Peyer's patch (tissue), 4 donors: ENCODE data around the gene PICK1. TPM values are rescaled to one million over a fixed set of nuclear protein-coding genes. Genes with fewer than 3 reads are reported as not detected.
"Not testable (repeated sequence)": the region's sequence is repeated elsewhere in the genome, so short reads cannot be mapped to it uniquely, and the experiment has no call there.

Experiments
- DNase-seq, 3 donors: peaks; one replicate each; pipeline ENCODE4 v3.0.0-alpha.2; 2017 to 2019
- H3K27ac ChIP-seq, 4 donors: fragments of 200-600 bp; sonication (generic); one replicate each; pipeline ENCODE4 v1.5.1; 2016 to 2019
- H3K27me3 ChIP-seq, 2 donors: fragments of 200-600 bp; sonication (generic); one replicate each; pipeline ENCODE4 v1.5.1; 2019
- H3K36me3 ChIP-seq, 3 donors: fragments of 200-600 bp; sonication (generic); one replicate each; pipeline ENCODE4 v1.5.1; 2016 to 2019
- H3K4me1 ChIP-seq, 4 donors: fragments of 200-600 bp; sonication (generic); one replicate each; pipeline ENCODE4 v1.5.1; 2016 to 2019
- H3K4me3 ChIP-seq, 4 donors: fragments of 200-600 bp; sonication (generic); 1 replicate in 3 of 4; 2 replicates in 1 of 4; pipeline ENCODE4 v1.5.1; 2016 to 2019; ENCODE audit warnings: mild to moderate bottlenecking in 1 of 4
- H3K9me3 ChIP-seq, 4 donors: fragments of 200-600 bp; sonication (generic); one replicate each; pipeline ENCODE4 v1.5.1; 2016 to 2019; ENCODE audit warnings: mild to moderate bottlenecking in 1 of 4
- POLR2A ChIP-seq, 2 donors: fragments of 450-650 bp; IDR thresholded peaks; one replicate each; pipeline ENCODE4 v1.5.1; 2017; ENCODE audit warnings: antibody characterized with exemption in 2 of 2, mild to moderate bottlenecking in 2 of 2, moderate library complexity in 2 of 2
- total RNA-seq, 4 donors: library from RNA; depleted of rRNA; stranded (reverse); fragments of >200 nt; gene quantifications; one replicate each; pipeline ENCODE4 v1.1.0, GENCODE V29; 2016
- TF ChIP-seq, protein P1 (sequence below), 6 experiments: fragments of 450-650 bp in 4 of 6; fragments of 200-600 bp in 2 of 6; sonication (generic) in 1 of 6; IDR thresholded peaks; one replicate each; pipeline ENCODE4 v1.5.1; 2017 to 2019; ENCODE audit warnings: antibody characterized with exemption in 6 of 6, mild to moderate bottlenecking in 3 of 6, moderate library complexity in 1 of 6

The PICK1 gene
- total RNA-seq, 4 donors from 2014 or later, result 40.8 to 51.7 (median 46.4) TPM

DNA sequence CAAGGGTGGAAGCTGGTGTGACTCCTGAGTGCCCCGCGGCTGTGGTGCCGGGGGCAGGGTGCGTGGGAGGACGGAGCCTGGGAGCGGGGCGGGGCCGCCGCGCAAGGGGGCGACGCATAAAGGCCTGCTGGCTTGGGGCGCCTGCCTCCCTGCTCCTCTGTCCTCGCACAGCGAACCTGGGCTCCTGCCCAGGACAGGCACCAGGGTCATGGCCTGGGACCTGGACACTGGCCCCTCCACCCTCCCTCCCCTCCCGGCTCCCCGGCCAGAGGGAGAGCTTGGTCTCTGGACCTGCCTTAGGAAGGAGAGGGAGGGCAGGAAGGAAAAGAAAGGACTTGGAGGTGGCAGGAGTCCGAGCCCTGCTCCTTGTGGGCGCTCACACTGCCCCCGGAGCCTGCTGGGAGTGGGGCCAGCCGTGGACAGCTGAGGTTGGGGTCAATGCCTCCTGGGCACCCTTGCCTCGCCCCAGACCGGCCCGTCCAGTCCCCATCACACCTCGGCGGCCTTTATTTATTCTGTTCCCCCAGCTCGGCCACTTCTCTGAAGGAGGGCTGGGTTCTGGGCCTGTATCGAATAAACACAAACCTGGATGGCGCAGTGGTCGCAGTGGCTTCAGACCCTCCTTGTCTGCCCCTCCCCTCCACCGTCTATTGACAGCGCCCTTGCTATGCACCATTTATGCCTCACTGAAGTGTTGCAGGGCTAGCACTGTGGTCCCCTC, 18.1 kb downstream of the PICK1 start:
- H3K9me3 ChIP-seq, result no peaks in the 10 kb centered on the region
- H3K36me3 ChIP-seq, result peaks cover 0 to 51% (median 0%) of the 10 kb centered on the region in 3 donors
- no peak overlapping the region for H3K4me3 ChIP-seq
- TF ChIP-seq, protein P1, sequence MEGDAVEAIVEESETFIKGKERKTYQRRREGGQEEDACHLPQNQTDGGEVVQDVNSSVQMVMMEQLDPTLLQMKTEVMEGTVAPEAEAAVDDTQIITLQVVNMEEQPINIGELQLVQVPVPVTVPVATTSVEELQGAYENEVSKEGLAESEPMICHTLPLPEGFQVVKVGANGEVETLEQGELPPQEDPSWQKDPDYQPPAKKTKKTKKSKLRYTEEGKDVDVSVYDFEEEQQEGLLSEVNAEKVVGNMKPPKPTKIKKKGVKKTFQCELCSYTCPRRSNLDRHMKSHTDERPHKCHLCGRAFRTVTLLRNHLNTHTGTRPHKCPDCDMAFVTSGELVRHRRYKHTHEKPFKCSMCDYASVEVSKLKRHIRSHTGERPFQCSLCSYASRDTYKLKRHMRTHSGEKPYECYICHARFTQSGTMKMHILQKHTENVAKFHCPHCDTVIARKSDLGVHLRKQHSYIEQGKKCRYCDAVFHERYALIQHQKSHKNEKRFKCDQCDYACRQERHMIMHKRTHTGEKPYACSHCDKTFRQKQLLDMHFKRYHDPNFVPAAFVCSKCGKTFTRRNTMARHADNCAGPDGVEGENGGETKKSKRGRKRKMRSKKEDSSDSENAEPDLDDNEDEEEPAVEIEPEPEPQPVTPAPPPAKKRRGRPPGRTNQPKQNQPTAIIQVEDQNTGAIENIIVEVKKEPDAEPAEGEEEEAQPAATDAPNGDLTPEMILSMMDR (IDR thresholded peaks at IDR 0.05), result no peak
- no peak for TF ChIP-seq POLR2A (IDR thresholded peaks at IDR 0.05)
- H3K4me1 ChIP-seq, result no peaks in the 10 kb centered on the region
- no peak for DNase-seq
- no peaks in the 10 kb centered on the region for H3K27me3 ChIP-seq
- H3K27ac ChIP-seq, result no peak overlapping the region

DNA sequence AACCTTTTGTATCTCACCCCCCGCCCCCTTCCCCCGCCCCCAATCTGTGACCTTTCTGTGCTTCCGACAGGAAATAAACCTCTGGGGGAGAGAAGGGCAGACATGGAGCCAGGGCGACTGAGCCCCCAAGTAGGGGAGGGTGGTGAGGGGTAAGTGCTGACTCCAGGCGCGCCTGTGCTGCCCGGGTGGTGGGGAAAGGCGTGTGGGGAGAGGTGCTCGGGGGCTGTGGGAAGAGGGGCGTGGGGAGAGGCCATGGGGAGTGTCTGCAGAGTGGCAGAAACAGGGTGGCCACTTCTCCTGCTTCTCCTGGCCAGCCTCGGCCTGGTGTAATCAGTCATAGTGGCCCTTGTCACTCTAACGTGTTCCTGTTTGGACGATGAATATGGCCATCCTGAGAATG, 18.8 kb downstream of the PICK1 start:
- peaks cover 0 to 45% (median 0%) of the 10 kb centered on the region in 3 donors for H3K36me3 ChIP-seq
- H3K4me1 ChIP-seq, result peaks cover 0 to 4% (median 1%) of the 10 kb centered on the region in 4 donors
- H3K27ac ChIP-seq, result no peak overlapping the region
- H3K9me3 ChIP-seq, result no peaks in the 10 kb centered on the region
- TF ChIP-seq POLR2A (IDR thresholded peaks at IDR 0.05), result no peak
- TF ChIP-seq, protein P1 (IDR thresholded peaks at IDR 0.05), result no peak
- no peaks in the 10 kb centered on the region for H3K27me3 ChIP-seq
- DNase-seq, result no peak
- H3K4me3 ChIP-seq, result no peak overlapping the region

DNA sequence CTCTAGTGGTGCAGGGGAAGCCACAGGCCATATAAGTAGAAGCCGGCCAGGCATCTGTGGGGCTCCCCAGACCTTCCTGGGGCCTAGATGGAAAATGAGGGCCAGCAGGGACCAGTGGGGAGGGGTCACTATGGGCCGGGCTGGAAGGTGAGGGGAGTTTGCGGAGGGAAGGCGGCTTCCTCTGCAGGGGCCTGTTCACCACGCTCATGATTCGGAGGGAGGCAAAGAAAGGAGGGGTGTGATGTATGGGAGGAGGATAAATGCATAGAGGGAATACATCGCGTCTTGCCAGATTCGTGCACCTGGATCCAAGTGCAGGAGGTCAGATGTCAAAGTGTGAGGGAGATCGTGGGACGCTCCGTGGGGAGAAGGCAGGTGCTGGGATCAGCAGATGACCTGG, 19.9 kb downstream of the PICK1 start:
- no peak overlapping the region for H3K27ac ChIP-seq
- peaks cover 0 to 34% (median 0%) of the 10 kb centered on the region in 3 donors for H3K36me3 ChIP-seq
- no peak overlapping the region for H3K4me3 ChIP-seq
- H3K27me3 ChIP-seq, result peaks cover 0 to 8% of the 10 kb centered on the region in 2 donors
- DNase-seq, result no peak
- TF ChIP-seq POLR2A (IDR thresholded peaks at IDR 0.05), result no peak
- TF ChIP-seq, protein P1 (IDR thresholded peaks at IDR 0.05), result no peak
- no peaks in the 10 kb centered on the region for H3K9me3 ChIP-seq
- peaks cover 0 to 15% (median 8%) of the 10 kb centered on the region in 4 donors for H3K4me1 ChIP-seq

DNA sequence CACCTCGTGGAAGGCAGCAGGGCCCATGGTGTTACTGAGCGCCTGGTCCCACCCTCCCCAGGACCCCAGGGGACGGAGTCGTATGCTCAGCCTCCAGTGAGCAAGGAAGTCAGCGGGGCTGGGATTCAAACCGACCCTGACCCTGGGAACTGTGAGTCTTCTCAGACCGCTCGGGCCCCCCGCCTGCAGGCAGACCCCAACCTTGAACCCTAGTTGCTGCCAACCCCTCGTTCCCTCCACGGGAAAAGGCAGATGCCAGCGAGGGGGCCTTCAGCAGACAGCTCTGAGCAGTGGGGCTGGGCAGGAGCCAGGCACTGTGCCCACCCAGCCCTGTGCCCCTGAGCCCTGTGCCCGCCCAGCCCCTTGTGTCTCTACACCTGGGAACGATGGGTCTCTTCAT, 20.4 kb downstream of the PICK1 start:
- TF ChIP-seq POLR2A (IDR thresholded peaks at IDR 0.05), result no peak
- TF ChIP-seq, protein P1 (IDR thresholded peaks at IDR 0.05), result no peak
- no peak for DNase-seq
- H3K36me3 ChIP-seq, result peaks cover 0 to 29% (median 0%) of the 10 kb centered on the region in 3 donors
- H3K4me3 ChIP-seq, result no peak overlapping the region
- H3K27me3 ChIP-seq, result peaks cover 0 to 12% of the 10 kb centered on the region in 2 donors
- H3K4me1 ChIP-seq, result peaks cover 0 to 20% (median 10%) of the 10 kb centered on the region in 4 donors
- no peaks in the 10 kb centered on the region for H3K9me3 ChIP-seq
- H3K27ac ChIP-seq, result no peak overlapping the region

DNA sequence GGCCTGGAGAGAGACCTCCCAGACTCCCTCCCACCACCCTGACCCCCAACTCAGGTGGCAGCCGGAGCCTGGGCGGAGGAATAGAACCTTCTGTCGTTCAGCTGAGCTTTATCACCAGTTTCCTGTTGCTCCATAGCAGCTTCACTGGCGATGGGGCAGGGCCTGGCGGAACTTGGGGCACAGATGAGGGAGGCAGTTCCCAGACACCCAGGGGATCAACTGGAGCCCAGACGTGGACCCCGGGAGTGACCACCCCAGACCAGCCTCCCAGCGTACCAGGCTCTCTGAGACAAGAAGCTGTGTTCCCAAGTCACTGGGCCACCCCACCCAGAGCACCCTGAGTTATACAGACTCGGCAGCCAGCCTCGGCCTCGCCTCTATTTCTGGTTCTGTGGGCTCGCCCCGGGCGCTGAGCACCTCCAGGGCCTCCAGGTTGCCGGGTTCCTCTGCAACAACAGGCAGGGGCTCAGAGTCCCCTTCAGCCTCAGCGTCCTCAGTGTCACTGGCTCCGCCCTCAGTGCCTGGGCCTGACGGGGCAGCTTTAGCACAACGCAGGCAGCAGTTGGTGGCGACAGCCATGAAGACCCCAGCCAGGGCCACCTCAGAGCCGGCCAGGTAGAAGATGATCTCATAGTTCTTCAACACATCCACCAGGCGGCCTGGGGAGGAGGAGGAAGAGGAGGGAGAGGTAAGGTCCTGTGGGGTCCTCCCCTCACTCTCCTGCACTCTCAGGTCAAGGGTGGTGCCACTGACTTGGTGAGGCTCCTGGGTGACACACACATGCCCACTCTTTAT, 21.0 kb downstream of the PICK1 start:
- no peak overlapping the region for H3K4me3 ChIP-seq
- H3K27ac ChIP-seq, result no peak overlapping the region
- H3K9me3 ChIP-seq, result no peaks in the 10 kb centered on the region
- no peak for DNase-seq
- H3K4me1 ChIP-seq, result peaks cover 0 to 25% (median 10%) of the 10 kb centered on the region in 4 donors
- TF ChIP-seq, protein P1 (IDR thresholded peaks at IDR 0.05), result no peak
- no peak for TF ChIP-seq POLR2A (IDR thresholded peaks at IDR 0.05)
- H3K27me3 ChIP-seq, result peaks cover 0 to 14% of the 10 kb centered on the region in 2 donors
- H3K36me3 ChIP-seq, result peaks cover 0 to 23% (median 0%) of the 10 kb centered on the region in 3 donors

DNA sequence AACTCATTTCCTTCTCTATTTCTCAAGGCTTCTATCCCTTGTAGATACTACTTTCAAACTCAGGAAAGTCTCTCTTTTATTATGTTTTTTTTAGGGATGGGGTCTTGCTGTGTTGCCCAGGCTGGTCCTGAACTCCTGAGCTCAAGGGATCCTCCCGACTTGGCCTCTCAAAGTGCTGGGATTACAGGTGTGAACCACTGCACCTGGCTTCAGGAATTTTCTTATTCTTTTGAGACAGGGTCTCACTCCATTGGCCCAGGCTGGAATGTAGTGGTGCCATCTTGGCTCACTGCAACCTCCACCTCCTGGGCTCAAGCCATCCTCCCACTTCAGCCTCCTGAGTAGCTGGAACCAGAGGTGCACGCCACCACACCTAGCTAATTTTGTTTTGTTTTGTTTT, 22.0 kb downstream of the PICK1 start:
- not testable (repeated sequence) for DNase-seq, H3K9me3 ChIP-seq, H3K27ac ChIP-seq, H3K4me3 ChIP-seq
- Histone ChIP-seq H3K27me3 (peaks cover 0 to 14% of the 10 kb centered on the region in 2 donors), H3K36me3 (peaks cover 0 to 13% (median 0%) of the 10 kb centered on the region in 3 donors), H3K4me1 (peaks cover 0 to 25% (median 10%) of the 10 kb centered on the region in 4 donors)
